NB4 (cell line): Measurements from ENCODE around the gene ARHGAP33.

Experiments
- MYC ChIP-seq: IDR thresholded peaks from 2 replicates; pipeline ENCODE4 v1.6.1; 2011; ENCODE audit warnings: low read depth, low read length
- POLR2A ChIP-seq: IDR thresholded peaks from 2 replicates; pipeline ENCODE4 v1.6.1; 2011; ENCODE audit warnings: mild to moderate bottlenecking; ENCODE audit not compliant: insufficient read length; ENCODE audit errors: extremely low read depth
- TF ChIP-seq, protein P1 (sequence below): IDR thresholded peaks from one replicate; pipeline ENCODE4 v1.5.1; 2012; ENCODE audit warnings: low read depth, low read length
- TF ChIP-seq, protein P2 (sequence below): IDR thresholded peaks from 2 replicates; pipeline ENCODE4 v1.6.1; 2011; ENCODE audit warnings: low read depth, low read length

DNA sequence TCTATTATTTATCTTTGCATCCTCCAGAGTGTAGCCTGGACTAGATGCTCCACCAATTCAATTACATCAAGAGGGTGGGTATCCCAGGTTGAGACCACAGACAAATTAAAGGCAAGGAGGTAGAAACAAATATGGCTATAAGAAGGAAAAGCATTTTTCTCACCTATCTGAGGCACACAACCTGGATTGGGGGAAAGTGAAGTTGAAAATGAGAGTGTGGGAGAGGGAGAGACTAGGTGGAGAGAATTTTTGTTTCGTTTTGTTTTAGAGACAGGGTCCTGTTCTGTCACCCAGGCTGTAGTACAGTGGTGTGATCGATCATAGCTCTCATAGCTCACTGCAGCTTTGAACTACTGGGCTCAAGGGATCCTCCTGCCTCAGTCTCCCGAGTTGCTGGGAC is 43.1 kb downstream of the ARHGAP33 start:
- TF ChIP-seq, protein P1, sequence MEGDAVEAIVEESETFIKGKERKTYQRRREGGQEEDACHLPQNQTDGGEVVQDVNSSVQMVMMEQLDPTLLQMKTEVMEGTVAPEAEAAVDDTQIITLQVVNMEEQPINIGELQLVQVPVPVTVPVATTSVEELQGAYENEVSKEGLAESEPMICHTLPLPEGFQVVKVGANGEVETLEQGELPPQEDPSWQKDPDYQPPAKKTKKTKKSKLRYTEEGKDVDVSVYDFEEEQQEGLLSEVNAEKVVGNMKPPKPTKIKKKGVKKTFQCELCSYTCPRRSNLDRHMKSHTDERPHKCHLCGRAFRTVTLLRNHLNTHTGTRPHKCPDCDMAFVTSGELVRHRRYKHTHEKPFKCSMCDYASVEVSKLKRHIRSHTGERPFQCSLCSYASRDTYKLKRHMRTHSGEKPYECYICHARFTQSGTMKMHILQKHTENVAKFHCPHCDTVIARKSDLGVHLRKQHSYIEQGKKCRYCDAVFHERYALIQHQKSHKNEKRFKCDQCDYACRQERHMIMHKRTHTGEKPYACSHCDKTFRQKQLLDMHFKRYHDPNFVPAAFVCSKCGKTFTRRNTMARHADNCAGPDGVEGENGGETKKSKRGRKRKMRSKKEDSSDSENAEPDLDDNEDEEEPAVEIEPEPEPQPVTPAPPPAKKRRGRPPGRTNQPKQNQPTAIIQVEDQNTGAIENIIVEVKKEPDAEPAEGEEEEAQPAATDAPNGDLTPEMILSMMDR: no peak
- TF ChIP-seq POLR2A (no peak), MYC (no peak)
- TF ChIP-seq, protein P2, sequence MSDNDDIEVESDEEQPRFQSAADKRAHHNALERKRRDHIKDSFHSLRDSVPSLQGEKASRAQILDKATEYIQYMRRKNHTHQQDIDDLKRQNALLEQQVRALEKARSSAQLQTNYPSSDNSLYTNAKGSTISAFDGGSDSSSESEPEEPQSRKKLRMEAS: no peak
